ENCODE data around the gene ACSL1.

DNA sequence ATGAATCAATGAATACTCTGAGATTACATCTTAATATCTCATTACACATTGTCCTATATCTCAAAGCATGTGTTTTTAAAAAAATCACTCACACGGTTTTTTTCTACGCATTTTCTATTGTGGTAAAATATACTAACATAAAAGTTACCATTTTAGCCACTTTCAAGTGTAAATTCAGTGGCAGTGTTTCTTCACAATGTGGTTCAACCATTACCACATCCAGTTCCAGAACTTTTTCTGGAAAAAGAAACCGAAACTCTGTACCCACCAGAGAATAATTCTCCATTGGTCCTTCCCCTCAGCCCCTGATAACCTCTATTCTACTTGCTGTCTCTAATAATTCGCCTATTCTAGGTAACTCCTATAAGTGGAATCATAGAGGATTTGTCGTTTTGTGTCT, 35.3 kb upstream of the ACSL1 start:
- TF ChIP-seq, protein P1, sequence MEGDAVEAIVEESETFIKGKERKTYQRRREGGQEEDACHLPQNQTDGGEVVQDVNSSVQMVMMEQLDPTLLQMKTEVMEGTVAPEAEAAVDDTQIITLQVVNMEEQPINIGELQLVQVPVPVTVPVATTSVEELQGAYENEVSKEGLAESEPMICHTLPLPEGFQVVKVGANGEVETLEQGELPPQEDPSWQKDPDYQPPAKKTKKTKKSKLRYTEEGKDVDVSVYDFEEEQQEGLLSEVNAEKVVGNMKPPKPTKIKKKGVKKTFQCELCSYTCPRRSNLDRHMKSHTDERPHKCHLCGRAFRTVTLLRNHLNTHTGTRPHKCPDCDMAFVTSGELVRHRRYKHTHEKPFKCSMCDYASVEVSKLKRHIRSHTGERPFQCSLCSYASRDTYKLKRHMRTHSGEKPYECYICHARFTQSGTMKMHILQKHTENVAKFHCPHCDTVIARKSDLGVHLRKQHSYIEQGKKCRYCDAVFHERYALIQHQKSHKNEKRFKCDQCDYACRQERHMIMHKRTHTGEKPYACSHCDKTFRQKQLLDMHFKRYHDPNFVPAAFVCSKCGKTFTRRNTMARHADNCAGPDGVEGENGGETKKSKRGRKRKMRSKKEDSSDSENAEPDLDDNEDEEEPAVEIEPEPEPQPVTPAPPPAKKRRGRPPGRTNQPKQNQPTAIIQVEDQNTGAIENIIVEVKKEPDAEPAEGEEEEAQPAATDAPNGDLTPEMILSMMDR (IDR thresholded peaks at IDR 0.05): no peak
- TF ChIP-seq ZFX (IDR thresholded peaks at IDR 0.05; ENCODE audit: borderline replicate concordance): no peak
